B cell (primary cell): ENCODE measurements around the gene MAD1L1. TPM values are rescaled to one million over a fixed set of nuclear protein-coding genes. Genes with fewer than 3 reads are reported as not detected.

ENCODE experiments used
- ATAC-seq: fragments of 200-7000 bp; cut with Tn5 transposase; one replicate; pipeline ENCODE4 v1.10.0; 2021; ENCODE audit warnings: low read depth, mild to moderate bottlenecking, moderate number of reproducible peaks, moderate library complexity
- CTCF ChIA-PET: fragments of 350-600 bp; sonication (Branson Sonifier 250); formaldehyde crosslinking; loops from one replicate; lab custom pipeline; 2021; ENCODE audit warnings: antibody characterized with exemption, inconsistent platforms; lab: Charles Lee
- POLR2A ChIA-PET: fragments of 350-600 bp; sonication (Branson Sonifier 250); formaldehyde crosslinking; loops from one replicate; lab custom pipeline; 2021; ENCODE audit warnings: antibody characterized with exemption; lab: Charles Lee
- DNase-seq: peaks from one replicate; pipeline ENCODE4 v3.0.0; 2013
- H2AFZ ChIP-seq: 2 replicates; pipeline ENCODE4 v1.6.1; 2012; ENCODE audit warnings: mild to moderate bottlenecking, low read depth, low read length; ENCODE audit not compliant: insufficient read depth, poor library complexity, severe bottlenecking
- H3K27ac ChIP-seq, 2 donors: 1 replicate in 1 of 2; 2 replicates in 1 of 2; pipeline ENCODE4 v1.5.1; 2012 to 2013; ENCODE audit warnings: low read length in 2 of 2, mild to moderate bottlenecking in 2 of 2, moderate library complexity in 1 of 2
- H3K27me3 ChIP-seq, 4 experiments: fragments of 200-600 bp in 1 of 4; sonication (generic) in 1 of 4; replicated peaks in 1 of 4; 1 replicate in 2 of 4; 2 replicates in 2 of 4; pipeline versions ENCODE4 v1.6.1 to v1.7.0; 2013 to 2016; ENCODE audit warnings: low read length in 3 of 4, mild to moderate bottlenecking in 2 of 4, mixed read lengths in 1 of 4, moderate library complexity in 1 of 4; ENCODE audit not compliant: insufficient read depth in 4 of 4, control insufficient read depth in 3 of 4; ENCODE audit errors: control extremely low read depth in 1 of 4
- H3K36me3 ChIP-seq, 2 experiments: replicated peaks in 1 of 2; 1 replicate in 1 of 2; 2 replicates in 1 of 2; pipeline versions ENCODE4 v1.6.1 to v1.7.1; 2013; ENCODE audit warnings: low read length in 1 of 2; ENCODE audit not compliant: insufficient read depth in 2 of 2, control insufficient read depth in 1 of 2; ENCODE audit errors: control extremely low read depth in 1 of 2, extremely low read depth in 1 of 2
- H3K4me1 ChIP-seq, 2 donors: fragments of 200-600 bp in 1 of 2; sonication (generic) in 1 of 2; 1 replicate in 1 of 2; 2 replicates in 1 of 2; pipeline versions ENCODE4 v1.5.1 to v1.6.1; 2013 to 2017; ENCODE audit warnings: low read length in 2 of 2; ENCODE audit not compliant: control insufficient read depth in 2 of 2, insufficient read depth in 2 of 2
- H3K4me2 ChIP-seq: replicated peaks from 2 replicates; pipeline ENCODE3; 2012; ENCODE audit warnings: mild to moderate bottlenecking, low read depth, low read length; ENCODE audit not compliant: poor library complexity, severe bottlenecking
- H3K4me3 ChIP-seq, 5 experiments: fragments of 200-600 bp in 1 of 5; sonication (generic) in 1 of 5; 1 replicate in 3 of 5; 2 replicates in 2 of 5; pipeline versions ENCODE4 v1.5.1 to v1.7.0; 2011 to 2016; ENCODE audit warnings: low read length in 4 of 5, mild to moderate bottlenecking in 4 of 5, low read depth in 2 of 5, control low read depth in 1 of 5, moderate library complexity in 1 of 5; ENCODE audit not compliant: insufficient read depth in 1 of 5; ENCODE audit errors: control extremely low read depth in 1 of 5, extremely low read depth in 1 of 5
- H3K79me2 ChIP-seq: fragments of 200-600 bp; sonication (generic); one replicate; pipeline ENCODE4 v1.6.0; 2016; ENCODE audit warnings: low read length; ENCODE audit not compliant: control insufficient read depth, insufficient read depth
- H3K9ac ChIP-seq: fragments of 200-600 bp; sonication (generic); 2 replicates; pipeline ENCODE4 v1.6.1; 2017; ENCODE audit warnings: mild to moderate bottlenecking, low read length, moderate library complexity
- H3K9me3 ChIP-seq, 3 donors: one replicate each; pipeline versions ENCODE4 v1.6.1 to v1.7.1; 2013; ENCODE audit warnings: low read length in 2 of 3; ENCODE audit not compliant: control insufficient read depth in 2 of 3, insufficient read depth in 1 of 3; ENCODE audit errors: control extremely low read depth in 1 of 3
- H4K20me1 ChIP-seq: 2 replicates; pipeline ENCODE4 v1.6.0; 2012; ENCODE audit warnings: mild to moderate bottlenecking, low read length; ENCODE audit not compliant: insufficient read depth, control insufficient read depth, poor library complexity, severe bottlenecking
- H3K27ac Mint-ChIP-seq: one replicate; pipeline ENCODE4 v1.8.0; 2021; ENCODE audit warnings: mixed read lengths
- H3K27me3 Mint-ChIP-seq: one replicate; pipeline ENCODE4 v1.8.0; 2021; ENCODE audit warnings: mixed read lengths
- H3K4me1 Mint-ChIP-seq: one replicate; pipeline ENCODE4 v1.8.0; 2021; ENCODE audit warnings: mixed read lengths
- H3K4me3 Mint-ChIP-seq: one replicate; pipeline ENCODE4 v1.8.0; 2021; ENCODE audit warnings: mixed read lengths
- H3K9me3 Mint-ChIP-seq: one replicate; pipeline ENCODE4 v1.8.0; 2022; ENCODE audit warnings: mixed read lengths; ENCODE audit not compliant: insufficient read depth
- EZH2 ChIP-seq: IDR thresholded peaks from 2 replicates; pipeline ENCODE4 v1.6.1; 2012; ENCODE audit warnings: borderline replicate concordance, low read depth, mild to moderate bottlenecking, moderate library complexity, low read length; ENCODE audit not compliant: insufficient read depth, poor library complexity, severe bottlenecking
- WGBS: methylation state at CpG from one replicate; pipeline ENCODE4 v1.1.5; 2013; ENCODE audit warnings: missing lambda C conversion rate; ENCODE audit not compliant: insufficient coverage; 5-methylcytosine and 5-hydroxymethylcytosine counted together
- intact Hi-C: fragments of 100-400 bp; cut with micrococcal nuclease; formaldehyde crosslinking; loops from one replicate; pipeline ENCODE4 v1.10.0; 2022
- polyA plus RNA-seq: library from polyadenylated mRNA; depleted of rRNA; stranded (reverse); fragments of >200 nt; gene quantifications from 2 replicates; pipeline ENCODE4 v1.2.3, GENCODE V29; 2012
- total RNA-seq, 2 donors: library from RNA; stranded (reverse); fragments of 120-200 nt in 1 of 2; gene quantifications; 1 replicate in 1 of 2; 2 replicates in 1 of 2; pipeline versions ENCODE4 v1.2.3 to v1.2.4, GENCODE V29; 2013 to 2022
- TF ChIP-seq, protein P1 (sequence below): fragments of 200-600 bp; IDR thresholded peaks from one replicate; pipeline ENCODE4 v1.8.0; 2022; ENCODE audit warnings: antibody characterized with exemption, mild to moderate bottlenecking

The MAD1L1 gene
- total and polyA plus RNA-seq, 2 donors (not counting 1 experiment from before 2014, with no cell fraction given), result 86.7 to 110 TPM

- ChIA-PET POLR2A (no interaction called here), CTCF (no interaction called here)
- H3K4me2 ChIP-seq, result no peak overlapping the region
- intact Hi-C loops, result no loop called here
- H2AFZ ChIP-seq, result no peak overlapping the region
- no peaks in the 10 kb centered on the region for H3K4me1 Mint-ChIP-seq
- H3K4me3 Mint-ChIP-seq, result no peak overlapping the region
- H4K20me1 ChIP-seq, result no peaks in the 10 kb centered on the region
- H3K4me1 ChIP-seq, result no peaks in the 10 kb centered on the region
- no peaks in the 10 kb centered on the region for H3K9me3 Mint-ChIP-seq
- ATAC-seq (no peak), DNase-seq (no peak)
- peaks cover 2 to 39% of the 10 kb centered on the region in 2 experiments for H3K36me3 ChIP-seq
- peaks cover 7% of the 10 kb centered on the region for H3K79me2 ChIP-seq
- H3K4me3 ChIP-seq, result no peak overlapping the region
- H3K27me3 Mint-ChIP-seq, result no peaks in the 10 kb centered on the region
- no peak overlapping the region for H3K9ac ChIP-seq
- no peak overlapping the region for H3K27ac ChIP-seq
- H3K27me3 ChIP-seq, result no peaks in the 10 kb centered on the region
- peaks cover 0 to 19% (median 6%) of the 10 kb centered on the region in 3 donors for H3K9me3 ChIP-seq
- H3K27ac Mint-ChIP-seq, result no peak overlapping the region
- 93% methylated on average over 17 of the region's 18 CpGs for WGBS
- TF ChIP-seq, protein P1, sequence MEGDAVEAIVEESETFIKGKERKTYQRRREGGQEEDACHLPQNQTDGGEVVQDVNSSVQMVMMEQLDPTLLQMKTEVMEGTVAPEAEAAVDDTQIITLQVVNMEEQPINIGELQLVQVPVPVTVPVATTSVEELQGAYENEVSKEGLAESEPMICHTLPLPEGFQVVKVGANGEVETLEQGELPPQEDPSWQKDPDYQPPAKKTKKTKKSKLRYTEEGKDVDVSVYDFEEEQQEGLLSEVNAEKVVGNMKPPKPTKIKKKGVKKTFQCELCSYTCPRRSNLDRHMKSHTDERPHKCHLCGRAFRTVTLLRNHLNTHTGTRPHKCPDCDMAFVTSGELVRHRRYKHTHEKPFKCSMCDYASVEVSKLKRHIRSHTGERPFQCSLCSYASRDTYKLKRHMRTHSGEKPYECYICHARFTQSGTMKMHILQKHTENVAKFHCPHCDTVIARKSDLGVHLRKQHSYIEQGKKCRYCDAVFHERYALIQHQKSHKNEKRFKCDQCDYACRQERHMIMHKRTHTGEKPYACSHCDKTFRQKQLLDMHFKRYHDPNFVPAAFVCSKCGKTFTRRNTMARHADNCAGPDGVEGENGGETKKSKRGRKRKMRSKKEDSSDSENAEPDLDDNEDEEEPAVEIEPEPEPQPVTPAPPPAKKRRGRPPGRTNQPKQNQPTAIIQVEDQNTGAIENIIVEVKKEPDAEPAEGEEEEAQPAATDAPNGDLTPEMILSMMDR, result no peak
Observed at GRCh38 chr7:2192831-2193534, 39.8 kb downstream of the MAD1L1 start.

GRCh38 chr7:2191016-2191415 lies 41.7 kb downstream of the MAD1L1 start:
- DNase-seq (no peak), ATAC-seq (no peak)
- WGBS, result 100% methylated on average over 8 of the region's 9 CpGs
- Histone ChIP-seq H4K20me1 (no peaks in the 10 kb centered on the region), H3K9me3 (peaks cover 0 to 12% (median 6%) of the 10 kb centered on the region in 3 donors), H3K4me3 (no peak overlapping the region), H2AFZ (no peak overlapping the region), H3K9ac (no peak overlapping the region), H3K36me3 (peaks cover 2 to 35% of the 10 kb centered on the region in 2 experiments), H3K27me3 (no peaks in the 10 kb centered on the region), H3K79me2 (no peaks in the 10 kb centered on the region), H3K27ac (no peak overlapping the region), H3K4me2 (no peak overlapping the region), H3K4me1 (no peaks in the 10 kb centered on the region)
- H3K4me3 Mint-ChIP-seq, result no peak overlapping the region
- no peaks in the 10 kb centered on the region for H3K4me1 Mint-ChIP-seq
- no peak overlapping the region for H3K27ac Mint-ChIP-seq
- CTCF ChIA-PET, result no interaction called here
- POLR2A ChIA-PET, result no interaction called here
- intact Hi-C loops, result no loop called here
- TF ChIP-seq, protein P1, result no peak
- TF ChIP-seq EZH2, result no peak
- H3K9me3 Mint-ChIP-seq, result no peaks in the 10 kb centered on the region
- H3K27me3 Mint-ChIP-seq, result no peaks in the 10 kb centered on the region
